SIG-M5 (cell line): Measurements from ENCODE around the gene SCN1B.

Source experiments
- DNase-seq: peaks from one replicate; lab custom pipeline; 2025; lab: John Stamatoyannopoulos, UW

SCN1B gene

DNA sequence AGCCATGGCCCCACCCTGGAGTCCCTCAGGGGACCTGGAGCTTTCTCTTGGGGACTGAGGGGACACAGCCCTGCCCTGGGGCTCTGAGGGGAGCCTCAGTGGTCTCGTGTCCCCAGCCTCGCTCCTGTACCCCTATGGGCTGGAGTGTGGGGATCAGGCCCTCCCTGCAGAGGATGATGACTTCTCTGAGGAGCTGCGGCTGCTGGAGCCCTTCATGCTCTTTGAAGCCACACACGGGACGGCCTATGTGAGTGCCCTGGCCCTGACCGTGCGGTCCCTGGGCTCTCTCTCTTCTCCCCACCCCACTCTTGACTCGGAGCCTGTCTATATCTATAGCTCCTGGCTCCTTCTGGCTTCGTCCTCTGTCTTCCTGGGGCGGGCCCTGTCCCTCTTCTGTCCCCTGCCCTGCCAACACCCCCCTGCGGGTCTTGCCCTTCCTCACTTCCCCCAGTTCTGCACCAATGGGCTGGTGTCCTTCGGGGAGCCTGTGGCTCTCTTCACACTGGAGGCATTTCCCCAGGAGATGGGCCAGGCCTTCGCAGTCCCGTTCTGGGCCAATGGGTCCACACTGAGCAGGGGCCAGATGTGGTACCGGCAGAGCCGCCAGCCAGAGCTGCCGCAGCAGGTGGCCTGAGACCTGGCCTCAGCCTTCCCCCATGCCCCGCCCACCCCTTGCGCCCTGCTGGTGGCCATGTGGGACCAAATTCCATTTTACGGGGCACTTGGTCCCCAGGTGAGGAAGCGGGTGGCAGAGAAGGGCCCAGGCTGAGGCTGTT, 44.3 kb downstream of the SCN1B start:
- DNase-seq: no peak

DNA sequence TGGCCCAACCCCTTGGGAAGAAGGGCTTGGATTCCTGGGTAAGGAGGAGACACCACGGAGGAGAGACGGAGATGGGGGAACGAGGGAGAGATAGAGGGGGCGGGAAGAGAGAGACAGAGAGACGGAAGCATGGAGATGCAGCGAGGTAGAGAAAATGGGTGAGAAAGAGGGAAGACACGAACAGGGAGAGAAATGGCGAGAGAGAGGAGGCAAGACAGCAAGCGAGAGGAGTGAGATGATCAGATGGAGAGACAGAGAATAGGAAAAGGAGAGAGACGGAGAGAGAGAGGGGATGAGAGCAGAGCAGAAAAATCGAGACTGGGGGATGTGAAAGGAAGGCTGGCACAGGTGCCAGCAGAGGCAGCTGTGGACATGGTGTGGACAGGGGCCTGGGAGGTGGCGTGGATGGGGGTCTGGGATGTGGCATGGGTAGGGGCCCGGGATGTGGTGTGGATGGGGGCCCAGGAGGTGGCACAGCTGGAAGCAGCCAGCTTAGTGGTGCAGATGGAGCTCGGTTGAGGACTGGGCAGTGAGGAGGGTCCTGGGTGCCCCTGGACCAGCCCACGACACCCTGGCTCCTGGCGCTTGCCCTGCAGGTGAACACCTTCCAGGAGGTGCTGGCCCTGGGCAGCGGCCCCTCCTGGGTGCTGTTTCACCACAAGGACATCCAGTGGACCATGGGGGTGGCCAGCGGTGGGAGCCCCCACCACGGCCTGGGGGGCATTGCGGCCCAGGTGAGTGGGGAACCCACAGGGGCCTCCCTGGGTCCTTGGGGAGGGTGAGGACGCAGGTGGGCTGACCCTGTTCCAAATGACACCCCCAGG, 45.1 kb downstream of the SCN1B start:
- DNase-seq: no peak

DNA sequence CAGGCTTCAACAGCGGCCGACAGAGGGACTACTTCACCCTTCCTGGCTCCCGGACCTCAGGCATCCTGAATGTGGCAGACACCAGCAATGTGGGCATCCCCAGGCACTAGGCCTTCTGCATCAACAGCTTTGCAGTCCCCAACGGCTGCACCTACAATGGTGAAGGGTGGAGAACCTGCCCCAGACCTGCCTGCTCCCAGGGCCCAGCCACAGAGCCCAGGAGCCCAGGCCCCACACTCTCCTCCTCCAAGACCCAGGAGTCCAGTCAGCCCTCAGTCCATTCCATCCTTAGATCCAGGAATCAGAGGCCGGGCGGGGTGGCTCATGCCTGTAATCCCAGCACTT, 45.7 kb downstream of the SCN1B start:
- no peak for DNase-seq

DNA sequence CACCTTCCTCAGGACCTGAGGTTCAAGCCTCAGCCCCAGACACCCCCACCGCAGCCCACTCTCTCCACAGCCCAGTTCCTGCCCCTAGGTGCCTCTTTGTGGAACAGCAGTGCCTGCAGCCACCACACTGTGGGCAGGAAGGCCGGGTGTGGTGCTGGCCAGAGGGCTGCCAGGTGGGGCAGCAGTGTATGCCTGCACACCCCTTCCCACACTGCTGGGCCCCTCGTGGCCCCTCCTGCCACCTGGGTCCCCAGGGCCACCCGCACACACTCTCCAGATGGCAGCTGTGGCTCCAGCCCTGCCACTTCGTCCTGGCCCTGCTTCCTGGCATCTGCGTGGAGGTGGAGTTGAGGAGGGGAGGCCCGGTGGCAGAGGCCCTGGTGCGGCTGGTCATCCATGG, 46.4 kb downstream of the SCN1B start:
- no peak for DNase-seq

DNA sequence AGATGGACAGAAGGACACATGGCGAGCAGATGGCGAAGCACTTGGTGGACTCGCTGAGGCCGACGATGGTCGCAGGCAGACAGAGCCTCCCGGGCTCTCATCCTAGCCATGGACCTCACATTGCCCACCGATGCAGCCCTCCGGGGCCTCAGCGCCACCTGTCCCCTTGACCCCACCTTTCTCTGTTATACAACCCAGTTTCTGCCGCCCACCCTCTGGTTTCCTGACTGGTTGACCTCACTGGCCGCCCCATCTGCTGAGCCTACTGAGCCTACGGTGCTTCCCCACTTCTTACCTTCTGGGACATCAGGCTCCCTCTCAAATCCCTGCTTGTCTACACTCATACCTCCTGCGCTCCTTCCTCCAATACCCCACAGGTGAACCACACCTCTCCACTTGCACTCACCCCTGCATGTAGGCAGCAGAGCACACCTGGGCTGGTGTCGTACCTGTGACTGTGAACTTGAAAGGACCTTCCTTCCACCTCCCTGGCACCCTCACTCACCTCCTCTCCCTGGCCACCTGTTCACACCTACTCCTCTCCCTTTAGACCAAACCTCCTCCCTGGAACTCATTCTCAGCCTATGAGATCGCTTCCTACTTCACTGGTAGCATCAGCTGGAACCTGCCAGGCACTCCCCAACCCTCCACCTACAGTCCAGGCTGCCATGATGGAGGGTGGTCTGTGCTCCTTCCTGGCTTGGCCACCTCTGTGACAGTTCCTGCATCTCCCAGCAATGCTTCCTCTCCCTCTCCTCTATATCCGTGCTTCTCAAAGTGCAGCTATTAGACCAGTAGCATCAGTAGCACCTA, 47.3 kb downstream of the SCN1B start:
- no peak for DNase-seq

DNA sequence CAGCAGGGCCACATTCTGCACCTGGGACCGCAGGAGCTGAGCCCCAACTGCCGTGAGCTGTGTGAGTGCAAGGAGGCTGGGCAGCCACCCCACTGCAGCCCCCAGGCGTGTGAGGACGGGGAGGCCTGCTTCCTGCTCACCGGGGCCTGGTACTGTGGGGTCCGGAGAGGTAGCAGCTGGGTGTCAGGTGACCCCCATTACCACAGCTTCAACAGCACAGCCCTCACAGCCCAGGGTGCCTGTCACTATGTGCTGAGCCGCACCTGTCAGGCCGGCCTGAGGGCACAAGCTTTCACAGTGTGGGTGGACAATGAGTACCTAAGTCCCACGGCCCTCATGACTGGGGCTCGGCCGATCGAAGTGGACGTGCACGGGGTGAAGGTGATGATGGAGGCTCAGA, 49.6 kb downstream of the SCN1B start:
- DNase-seq: no peak

DNA sequence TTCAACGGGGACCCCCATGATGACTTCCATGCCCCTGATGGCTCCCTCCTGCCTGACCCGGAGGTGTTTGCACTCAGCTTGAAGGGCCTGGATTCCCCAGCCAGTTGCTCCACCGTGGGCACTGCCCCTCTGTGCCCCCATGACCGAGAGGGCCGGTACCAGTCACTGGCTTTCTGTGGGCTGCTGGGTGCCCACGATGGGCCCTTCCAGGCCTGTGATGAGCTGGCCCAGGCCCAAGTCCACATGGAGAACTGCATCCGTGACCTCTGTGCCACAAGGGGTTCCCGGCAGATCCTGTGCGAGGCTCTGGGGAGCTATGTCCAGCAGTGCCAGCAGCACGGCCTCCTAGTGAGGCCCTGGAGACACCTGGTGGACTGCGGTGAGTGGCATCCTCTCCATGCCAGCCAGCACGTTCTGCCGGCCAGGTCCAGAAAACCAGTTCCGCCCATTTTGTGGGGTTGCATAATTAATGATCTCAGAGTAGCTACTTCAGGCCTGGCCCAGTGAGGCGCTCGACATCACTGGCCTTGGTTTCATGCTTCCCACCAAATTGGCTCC, 50.4 kb downstream of the SCN1B start:
- DNase-seq: no peak

DNA sequence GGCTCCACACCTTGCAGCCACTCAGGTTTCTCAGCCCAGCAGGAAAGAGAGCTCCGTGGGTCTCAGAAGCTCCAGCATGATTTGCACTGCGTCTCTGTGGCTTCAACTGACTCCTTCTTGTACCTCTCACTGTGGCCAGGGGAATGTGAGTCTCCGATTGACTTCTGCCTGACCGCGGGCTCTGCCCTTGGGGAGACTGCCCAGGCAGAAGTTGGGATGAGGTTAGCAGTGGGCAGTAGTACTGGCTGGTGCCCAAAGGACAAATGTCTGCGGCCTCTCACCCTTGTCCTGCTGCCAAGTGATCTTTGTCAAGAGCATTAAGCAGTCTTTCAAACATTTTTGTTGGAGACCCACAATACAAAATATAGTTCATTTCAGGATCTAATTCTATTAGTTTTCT, 50.9 kb downstream of the SCN1B start:
- no peak for DNase-seq

DNA sequence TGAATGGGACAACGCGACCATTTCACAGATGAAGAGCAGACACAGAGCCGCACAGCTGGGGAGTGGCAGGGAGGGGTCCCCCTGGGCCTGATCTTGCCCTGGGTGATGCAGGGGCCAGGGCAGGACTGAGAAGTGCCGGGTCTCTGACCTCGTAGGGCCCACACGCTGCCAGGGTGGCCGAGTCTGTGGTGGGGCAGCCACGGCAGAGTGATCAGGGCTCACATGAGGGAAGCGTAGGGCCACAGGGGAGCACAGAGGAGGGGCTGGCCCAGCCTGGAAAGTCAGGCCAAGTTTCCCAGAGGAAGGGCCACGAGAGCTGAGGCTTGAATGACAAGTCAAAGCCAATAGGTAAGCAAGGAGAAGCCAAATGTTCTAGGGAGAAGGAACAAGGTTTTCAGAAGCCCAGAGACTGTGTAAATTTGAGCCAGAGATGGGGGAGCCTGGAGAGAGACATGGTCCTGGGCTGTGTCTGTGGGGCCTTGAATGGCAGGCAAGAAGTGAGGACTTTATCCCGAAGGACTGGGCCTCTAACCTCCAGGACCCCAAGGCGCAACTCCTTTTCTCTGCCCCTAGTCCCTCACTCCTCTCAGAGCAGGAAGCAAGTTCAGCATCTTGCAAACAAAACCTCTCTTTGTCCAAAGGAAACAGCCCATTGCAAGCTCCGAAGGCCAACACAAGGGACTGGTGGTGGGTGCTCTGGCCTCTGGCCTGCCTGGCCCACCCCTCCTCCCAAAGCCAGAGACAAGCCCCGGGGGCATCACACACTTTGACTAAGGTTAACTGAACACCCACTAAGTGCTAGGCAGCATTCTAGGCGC, 53.6 kb downstream of the SCN1B start:
- DNase-seq: no peak

DNA sequence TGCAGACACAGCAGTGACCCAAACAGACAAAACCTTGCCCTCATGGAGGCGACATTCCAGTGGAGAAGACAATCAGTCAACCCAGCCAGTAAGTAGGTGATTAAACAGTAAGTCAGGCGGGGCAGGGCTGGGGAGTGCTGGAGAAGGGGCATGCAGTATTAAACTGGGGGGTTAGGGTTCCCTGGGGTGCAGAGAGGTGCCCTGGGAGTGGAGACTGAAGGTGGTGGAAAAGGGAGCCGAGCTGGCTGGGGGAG, 54.2 kb downstream of the SCN1B start:
- DNase-seq: no peak

DNA sequence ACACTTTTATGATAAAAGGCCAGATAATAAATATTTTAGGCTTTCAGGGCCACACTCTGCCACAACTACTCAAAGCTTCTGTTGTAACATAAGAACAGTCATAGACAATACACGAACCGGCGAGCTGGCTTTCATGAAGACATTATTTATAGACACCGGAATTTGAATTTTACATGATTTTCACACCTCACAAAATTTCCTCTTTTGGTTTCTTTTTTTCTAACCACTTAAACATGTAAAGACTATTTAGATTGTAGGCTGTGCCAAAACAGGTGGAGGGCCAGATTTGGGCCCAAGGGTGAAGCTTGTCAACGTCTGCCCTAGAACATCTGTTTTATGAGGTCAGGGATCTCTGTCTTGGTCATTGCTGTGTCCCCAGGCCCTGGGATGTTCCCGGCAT, 55.7 kb downstream of the SCN1B start:
- no peak for DNase-seq

DNA sequence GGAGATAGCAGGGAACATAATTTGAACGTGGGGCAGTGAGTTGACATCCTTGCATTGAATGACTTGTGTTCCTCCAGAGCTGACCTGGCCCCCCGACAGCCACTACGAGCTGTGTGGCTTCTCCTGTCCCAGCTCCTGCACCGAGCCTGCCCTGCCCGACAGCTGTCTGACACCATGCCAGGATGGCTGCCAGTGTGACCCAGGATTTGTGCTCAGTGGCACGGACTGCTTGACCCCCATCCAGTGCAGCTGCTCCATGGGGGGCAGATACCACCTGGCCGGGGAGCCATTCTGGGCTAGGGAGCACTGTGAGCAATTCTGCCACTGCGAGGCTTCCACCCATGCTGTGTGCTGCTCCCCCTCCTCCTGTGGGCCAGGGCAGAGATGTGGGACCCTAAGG, 56.2 kb downstream of the SCN1B start:
- no peak for DNase-seq

DNA sequence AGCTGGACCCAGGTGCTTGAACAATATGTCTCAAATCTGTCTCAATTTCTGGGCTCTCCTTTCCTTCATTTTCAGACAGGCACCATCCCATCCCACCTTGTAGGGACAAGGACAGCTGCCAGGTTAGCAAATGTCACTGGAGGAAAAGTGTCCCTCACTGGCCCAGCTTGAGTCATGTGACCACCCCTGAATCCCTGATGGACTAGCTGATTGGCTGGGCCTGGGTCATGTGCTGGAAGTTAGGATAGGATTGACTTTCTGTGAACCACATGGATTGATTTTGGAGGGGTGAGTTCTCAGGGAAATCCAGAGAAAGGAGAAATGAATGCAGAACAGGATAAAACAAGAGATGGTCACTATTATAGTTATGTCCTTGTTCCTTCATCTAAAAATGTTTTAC, 57.1 kb downstream of the SCN1B start:
- no peak for DNase-seq

DNA sequence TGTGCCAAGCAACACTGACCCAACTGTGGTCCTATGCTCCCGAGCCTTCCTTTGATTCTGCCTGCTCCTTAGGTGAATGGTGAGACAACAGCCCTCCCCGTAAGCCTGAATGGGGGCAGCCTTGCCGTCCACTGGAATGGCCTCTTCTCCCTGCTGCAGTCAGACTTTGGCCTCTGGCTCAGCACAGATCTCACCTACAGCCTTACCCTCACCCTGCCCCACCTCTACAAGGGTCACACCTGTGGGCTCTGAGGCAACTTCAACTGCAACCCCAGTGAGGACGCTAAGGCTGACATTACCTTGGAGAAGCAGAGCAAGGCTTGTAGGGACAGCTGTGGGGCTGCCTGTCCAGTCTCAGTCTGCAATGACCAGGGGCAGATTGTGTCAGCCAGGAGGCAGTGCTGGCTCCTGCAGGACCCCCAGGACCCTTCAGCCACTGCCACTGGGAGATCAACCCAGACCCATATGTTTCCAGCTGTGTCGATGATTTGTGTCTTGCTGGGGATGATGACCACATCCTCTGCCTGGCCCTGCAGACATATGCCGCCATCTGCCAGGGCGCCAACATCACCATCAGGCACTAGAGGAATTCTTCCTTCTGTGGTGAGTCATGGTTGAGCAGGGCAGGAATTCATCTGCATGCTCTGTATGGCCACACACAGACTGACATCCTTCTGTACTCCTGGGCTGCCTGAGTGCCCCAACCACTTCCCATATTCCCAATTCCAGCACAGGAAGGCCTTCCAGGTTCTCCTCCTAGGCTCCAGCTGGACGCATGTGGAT, 58.1 kb downstream of the SCN1B start:
- DNase-seq: no peak

DNA sequence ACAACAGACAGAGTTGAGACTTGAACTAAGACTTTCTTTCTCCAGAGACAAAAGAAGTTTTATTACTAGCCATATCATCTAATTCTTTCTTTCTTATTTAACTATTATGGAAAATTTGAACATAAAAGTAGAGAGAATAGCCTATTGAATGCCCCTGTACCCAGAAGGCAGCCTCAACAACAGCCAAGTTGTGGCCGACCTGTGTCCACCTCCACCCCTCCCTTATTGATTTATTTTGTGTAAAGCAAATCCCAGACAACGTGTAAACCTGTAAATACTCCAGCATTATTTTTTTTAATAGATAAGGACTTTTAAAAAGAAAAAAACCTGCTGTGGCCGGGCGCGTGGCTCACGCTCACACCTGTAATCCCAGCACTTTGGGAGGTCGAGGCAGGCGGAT, 59.3 kb downstream of the SCN1B start:
- no peak for DNase-seq
